GM12878 (cell line): ENCODE results near the gene PCARE. TPM values are rescaled to one million over a fixed set of nuclear protein-coding genes. Genes with fewer than 3 reads are reported as not detected.

Experiments
- BACH1 ChIP-seq: fragments of 450-650 bp; IDR thresholded peaks from 2 replicates; pipeline ENCODE4 v1.6.1; 2017; ENCODE audit warnings: mild to moderate bottlenecking, borderline replicate concordance
- BCL3 ChIP-seq: IDR thresholded peaks from 2 replicates; pipeline ENCODE4 v1.6.1; 2011; ENCODE audit warnings: borderline replicate concordance, low read depth, mild to moderate bottlenecking, moderate library complexity, low read length; ENCODE audit not compliant: insufficient read depth, poor library complexity, severe bottlenecking
- FOXM1 ChIP-seq: IDR thresholded peaks from 2 replicates; pipeline ENCODE4 v1.6.1; 2012; ENCODE audit warnings: low read depth, mild to moderate bottlenecking, inconsistent platforms, low read length, moderate library complexity
- NKRF ChIP-seq: fragments of 450-650 bp; conservative IDR thresholded peaks from 2 replicates; pipeline ENCODE4 v1.6.1; 2017; ENCODE audit warnings: mild to moderate bottlenecking, moderate library complexity
- SMARCA5 ChIP-seq: fragments of 450-650 bp; IDR thresholded peaks from 2 replicates; pipeline ENCODE4 v1.6.1; 2017; ENCODE audit warnings: mild to moderate bottlenecking
- SREBF1 ChIP-seq: IDR thresholded peaks from 2 replicates; pipeline ENCODE4 v1.6.1; 2012; ENCODE audit warnings: mild to moderate bottlenecking, low read length
- USF2 ChIP-seq: IDR thresholded peaks from 2 replicates; pipeline ENCODE4 v1.6.1; 2011; ENCODE audit warnings: low read depth, low read length, improper control_type of control experiment, borderline replicate concordance
- ZBTB33 ChIP-seq: fragments of 450-650 bp; IDR thresholded peaks from 2 replicates; pipeline ENCODE4 v1.6.1; 2017; ENCODE audit warnings: mild to moderate bottlenecking
- ZBTB40 ChIP-seq: fragments of 450-650 bp; IDR thresholded peaks from 2 replicates; pipeline ENCODE4 v1.6.1; 2016; ENCODE audit warnings: mild to moderate bottlenecking, moderate library complexity, borderline replicate concordance
- polyA plus RNA-seq, 11 experiments: library from polyadenylated mRNA; depleted of rRNA in 4 of 11; unstranded in 6 of 11; stranded (reverse) in 5 of 11; fragments of >200 nt; fragmentation: Nextera tagmentation in 4 of 11; fragmentation: Illumina TruSeq in 1 of 11; extraction: Ambion mirVana in 4 of 11; extraction: Trizol in 1 of 11; gene quantifications; 1 replicate in 1 of 11; 2 replicates in 10 of 11; pipeline versions ENCODE4 v1.2.1 to v1.2.3, GENCODE V29; 2011 to 2016; ENCODE audit warnings: inconsistent platforms in 2 of 11, missing spikeins in 2 of 11, low read depth in 1 of 11
- total RNA-seq, 4 experiments: library from RNA; depleted of rRNA in 3 of 4; stranded (reverse); fragments of >200 nt in 3 of 4; fragmentation: Illumina TruSeq in 1 of 4; extraction: Trizol in 1 of 4; gene quantifications; 2 replicates each; pipeline versions ENCODE4 v1.2.1 to v1.2.3, GENCODE V29; 2013 to 2021

PCARE gene
- total and polyA plus RNA-seq, 10 of the 15 experiments (the other 5 are each of a cell fraction or from before 2014, with no cell fraction given): 0.04 to 0.08 (median 0.06) TPM; not detected in 5

- TF ChIP-seq BCL3: no peak
- TF ChIP-seq SREBF1: no peak
- no peak for TF ChIP-seq ZBTB33
- no peak for TF ChIP-seq BACH1
- no peak for TF ChIP-seq ZBTB40
- TF ChIP-seq SMARCA5: no peak
- no peak for TF ChIP-seq FOXM1
- no peak for TF ChIP-seq USF2
- no peak for TF ChIP-seq NKRF
These were observed 39.1 kb downstream of the PCARE start (continued) for GRCh38 chr2:29035016-29035745.
